Ovary (tissue), 3 donors: ENCODE data around the gene GRHL3.

ENCODE experiments used
- CTCF ChIP-seq, 3 donors: fragments of 450-650 bp in 2 of 3; fragments of 200-600 bp in 1 of 3; IDR thresholded peaks; one replicate each; pipeline versions ENCODE4 v1.5.1 to v1.8.0; 2016 to 2022; ENCODE audit warnings: antibody characterized with exemption in 3 of 3, mild to moderate bottlenecking in 1 of 3
- POLR2A ChIP-seq: fragments of 450-650 bp; IDR thresholded peaks from one replicate; pipeline ENCODE4 v1.6.1; 2017; ENCODE audit warnings: antibody characterized with exemption, mild to moderate bottlenecking, moderate library complexity
- donor health status: DM: no; HTN: no; CAD: no.

DNA sequence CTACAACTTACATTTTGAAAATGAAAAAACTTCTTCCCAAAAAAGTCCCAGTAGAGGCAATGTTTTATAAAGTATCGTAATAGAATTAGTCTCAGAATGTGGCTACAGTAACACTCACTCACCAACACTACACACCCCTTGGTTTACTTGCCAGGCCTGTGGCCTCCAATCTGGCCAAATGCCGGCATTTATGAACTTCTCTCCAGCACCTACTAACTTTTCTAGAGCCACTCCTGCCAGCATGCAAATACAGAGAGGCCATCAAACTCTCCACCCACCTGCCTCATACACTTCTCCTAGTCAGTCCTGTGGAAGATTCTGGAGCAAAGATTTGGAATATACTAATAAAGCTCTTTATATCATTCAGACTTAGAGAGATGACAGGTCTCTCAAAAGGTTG, 62.1 kb downstream of the GRHL3 start:
- TF ChIP-seq POLR2A (no peak), CTCF (IDR thresholded peaks at IDR 0.05) (no peak)
